ENCODE measurements around the gene MIGA2.

DNA sequence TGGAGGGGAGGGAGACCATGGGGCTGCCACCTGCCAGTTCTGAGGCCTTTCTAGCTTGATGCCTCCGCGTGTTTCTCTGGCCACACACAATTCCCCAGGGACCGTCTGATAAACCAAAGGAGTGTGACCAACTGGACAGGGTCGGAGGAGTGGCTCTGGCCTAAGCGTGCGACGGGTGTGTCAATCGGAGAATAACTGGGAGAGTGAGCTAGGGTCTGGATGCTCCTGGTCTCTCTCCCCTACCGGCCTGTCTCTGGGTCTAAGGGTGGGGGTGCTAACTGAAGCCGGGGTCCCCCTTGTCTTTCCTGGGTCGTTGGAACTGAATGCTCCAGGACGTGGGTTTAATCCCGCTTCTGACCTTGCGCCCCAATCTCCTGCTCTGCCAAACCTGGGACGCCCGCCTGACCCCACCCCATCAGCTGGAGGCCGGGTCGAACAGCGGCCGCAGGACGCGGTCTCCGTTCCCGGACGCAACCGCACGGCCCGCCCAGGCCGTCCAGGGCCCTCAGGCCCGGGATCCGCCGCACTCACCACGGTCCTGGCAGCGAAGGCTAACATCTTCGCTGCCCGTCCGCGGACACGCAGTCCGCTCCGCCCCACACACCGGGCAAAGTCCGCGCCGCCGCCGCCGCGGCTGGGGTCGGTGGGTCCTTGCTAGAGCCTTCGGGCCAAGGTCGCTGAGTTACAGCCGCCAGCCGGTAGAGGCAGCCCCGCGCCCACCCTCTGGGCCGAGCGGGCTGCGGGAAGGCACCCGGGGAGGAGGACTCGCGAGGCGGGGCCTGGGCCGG is 73.7 kb downstream of the MIGA2 start:
- TF ChIP-seq, protein P1, sequence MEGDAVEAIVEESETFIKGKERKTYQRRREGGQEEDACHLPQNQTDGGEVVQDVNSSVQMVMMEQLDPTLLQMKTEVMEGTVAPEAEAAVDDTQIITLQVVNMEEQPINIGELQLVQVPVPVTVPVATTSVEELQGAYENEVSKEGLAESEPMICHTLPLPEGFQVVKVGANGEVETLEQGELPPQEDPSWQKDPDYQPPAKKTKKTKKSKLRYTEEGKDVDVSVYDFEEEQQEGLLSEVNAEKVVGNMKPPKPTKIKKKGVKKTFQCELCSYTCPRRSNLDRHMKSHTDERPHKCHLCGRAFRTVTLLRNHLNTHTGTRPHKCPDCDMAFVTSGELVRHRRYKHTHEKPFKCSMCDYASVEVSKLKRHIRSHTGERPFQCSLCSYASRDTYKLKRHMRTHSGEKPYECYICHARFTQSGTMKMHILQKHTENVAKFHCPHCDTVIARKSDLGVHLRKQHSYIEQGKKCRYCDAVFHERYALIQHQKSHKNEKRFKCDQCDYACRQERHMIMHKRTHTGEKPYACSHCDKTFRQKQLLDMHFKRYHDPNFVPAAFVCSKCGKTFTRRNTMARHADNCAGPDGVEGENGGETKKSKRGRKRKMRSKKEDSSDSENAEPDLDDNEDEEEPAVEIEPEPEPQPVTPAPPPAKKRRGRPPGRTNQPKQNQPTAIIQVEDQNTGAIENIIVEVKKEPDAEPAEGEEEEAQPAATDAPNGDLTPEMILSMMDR (IDR thresholded peaks at IDR 0.05; ENCODE audit: insufficient read depth, low read depth, low read length): no peak
- no peak for TF ChIP-seq EZH2 (IDR thresholded peaks at IDR 0.05; ENCODE audit: insufficient read depth, low read length)

All from astrocyte (in vitro differentiated cells and primary cell).